MM.1S (cell line): Measurements from ENCODE around the gene BBX.
"Not testable (repeated sequence)": the region's sequence is repeated elsewhere in the genome, so short reads cannot be mapped to it uniquely, and the experiment has no call there.

Source experiments
- CTCF ChIP-seq: fragments of 300-600 bp; sonication (generic); IDR thresholded peaks from 2 replicates; pipeline ENCODE4 v1.5.1; 2016; ENCODE audit warnings: antibody characterized with exemption, low read length, mixed read lengths
- EZH2 ChIP-seq: fragments of 300-600 bp; sonication (generic); optimal IDR thresholded peaks from 2 replicates; pipeline ENCODE3; 2017; ENCODE audit warnings: low read depth, mild to moderate bottlenecking, antibody characterized with exemption, low read length, mixed read lengths

- TF ChIP-seq CTCF, EZH2: not testable (repeated sequence)
Measured at GRCh38 chr3:107571089-107571488, 48.3 kb downstream of the BBX start.
